Upper lobe of right lung (tissue), 1 donor: ENCODE measurements around the gene SEC16A. TPM values are rescaled to one million over a fixed set of nuclear protein-coding genes. Genes with fewer than 3 reads are reported as not detected.

Experiments used
- ATAC-seq: fragments of 200-7000 bp; cut with Tn5 transposase; one replicate; pipeline ENCODE4 v1.9.1; 2020; ENCODE audit warnings: mild to moderate bottlenecking, moderate library complexity
- DNase-seq: peaks from one replicate; pipeline ENCODE4 v3.0.0-alpha.2; 2020
- H3K27ac ChIP-seq: fragments of 200-600 bp; one replicate; pipeline ENCODE4 v1.8.0; 2022
- H3K27me3 ChIP-seq: fragments of 200-600 bp; one replicate; pipeline ENCODE4 v1.8.0; 2022; ENCODE audit warnings: mild to moderate bottlenecking
- H3K36me3 ChIP-seq: fragments of 200-600 bp; one replicate; pipeline ENCODE4 v1.8.0; 2022
- H3K4me1 ChIP-seq: fragments of 200-600 bp; one replicate; pipeline ENCODE4 v1.8.0; 2022
- H3K4me3 ChIP-seq: fragments of 200-600 bp; one replicate; pipeline ENCODE4 v1.8.0; 2022; ENCODE audit warnings: mild to moderate bottlenecking
- H3K9me3 ChIP-seq: fragments of 200-600 bp; one replicate; pipeline ENCODE4 v1.8.0; 2022
- intact Hi-C: fragments of 100-400 bp; cut with DNase I; formaldehyde crosslinking; loops from one replicate; pipeline ENCODE4 v1.11.0; 2022
- total RNA-seq: library from RNA; stranded (reverse); fragmentation: NEBNext Ultra II Directional; extraction: Animal tissue kit (Norgen Biotek cat#: 25700); gene quantifications from one replicate; pipeline ENCODE4 v1.2.1, GENCODE V29; 2021
- TF ChIP-seq, protein P1 (sequence below): fragments of 200-600 bp; IDR thresholded peaks from one replicate; pipeline ENCODE4 v1.8.0; 2022; ENCODE audit warnings: antibody characterized with exemption
- donor health status: DM: no; HTN: yes; CAD: no; lungs with severe emphysema.

The SEC16A gene
- total RNA-seq, 1 donor from 2014 or later: 63.7 TPM

DNA sequence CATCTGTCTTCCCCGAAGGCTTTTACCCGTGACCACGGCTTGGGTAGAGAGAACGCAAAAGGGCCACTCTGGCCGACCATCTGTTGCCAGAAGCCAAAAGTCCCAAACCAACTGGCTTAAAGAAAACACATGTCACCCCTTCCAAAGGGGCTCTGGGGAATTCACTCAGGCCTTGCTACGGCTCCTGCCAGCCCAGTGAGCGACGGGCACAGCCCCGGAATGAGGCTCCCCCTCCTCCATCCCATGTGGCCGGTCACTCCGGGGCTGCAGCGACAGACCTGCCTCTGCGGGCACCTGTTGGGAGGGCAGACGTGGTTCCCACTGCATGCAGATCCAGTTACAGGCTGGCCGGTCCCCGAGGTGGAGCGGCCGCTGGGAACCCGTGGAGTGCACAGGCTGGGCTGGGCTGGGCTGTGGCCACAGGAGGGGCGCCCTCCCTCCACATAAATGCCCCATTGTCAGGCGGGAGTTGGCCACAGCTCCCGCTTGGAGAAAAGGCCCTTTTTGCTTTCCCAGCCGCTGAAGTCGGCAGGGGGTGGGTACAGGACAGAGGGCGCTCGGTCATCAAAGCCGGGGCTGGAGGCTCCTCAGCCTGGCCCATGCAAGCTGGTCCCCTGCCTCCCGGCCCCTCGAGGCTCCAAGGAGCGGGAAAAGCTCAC, 43.1 kb upstream of the SEC16A start:
- Histone ChIP-seq H3K9me3 (no peaks in the 10 kb centered on the region), H3K4me3 (no peak overlapping the region), H3K4me1 (peaks cover 91% of the 10 kb centered on the region), H3K27ac (peak overlapping the region; percentile 77), H3K27me3 (no peaks in the 10 kb centered on the region), H3K36me3 (peaks cover 12% of the 10 kb centered on the region)
- TF ChIP-seq, protein P1, sequence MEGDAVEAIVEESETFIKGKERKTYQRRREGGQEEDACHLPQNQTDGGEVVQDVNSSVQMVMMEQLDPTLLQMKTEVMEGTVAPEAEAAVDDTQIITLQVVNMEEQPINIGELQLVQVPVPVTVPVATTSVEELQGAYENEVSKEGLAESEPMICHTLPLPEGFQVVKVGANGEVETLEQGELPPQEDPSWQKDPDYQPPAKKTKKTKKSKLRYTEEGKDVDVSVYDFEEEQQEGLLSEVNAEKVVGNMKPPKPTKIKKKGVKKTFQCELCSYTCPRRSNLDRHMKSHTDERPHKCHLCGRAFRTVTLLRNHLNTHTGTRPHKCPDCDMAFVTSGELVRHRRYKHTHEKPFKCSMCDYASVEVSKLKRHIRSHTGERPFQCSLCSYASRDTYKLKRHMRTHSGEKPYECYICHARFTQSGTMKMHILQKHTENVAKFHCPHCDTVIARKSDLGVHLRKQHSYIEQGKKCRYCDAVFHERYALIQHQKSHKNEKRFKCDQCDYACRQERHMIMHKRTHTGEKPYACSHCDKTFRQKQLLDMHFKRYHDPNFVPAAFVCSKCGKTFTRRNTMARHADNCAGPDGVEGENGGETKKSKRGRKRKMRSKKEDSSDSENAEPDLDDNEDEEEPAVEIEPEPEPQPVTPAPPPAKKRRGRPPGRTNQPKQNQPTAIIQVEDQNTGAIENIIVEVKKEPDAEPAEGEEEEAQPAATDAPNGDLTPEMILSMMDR: no peak
- DNase-seq: peak; percentile 79
- intact Hi-C loops: no loop called here
- ATAC-seq: peak; percentile 40

DNA sequence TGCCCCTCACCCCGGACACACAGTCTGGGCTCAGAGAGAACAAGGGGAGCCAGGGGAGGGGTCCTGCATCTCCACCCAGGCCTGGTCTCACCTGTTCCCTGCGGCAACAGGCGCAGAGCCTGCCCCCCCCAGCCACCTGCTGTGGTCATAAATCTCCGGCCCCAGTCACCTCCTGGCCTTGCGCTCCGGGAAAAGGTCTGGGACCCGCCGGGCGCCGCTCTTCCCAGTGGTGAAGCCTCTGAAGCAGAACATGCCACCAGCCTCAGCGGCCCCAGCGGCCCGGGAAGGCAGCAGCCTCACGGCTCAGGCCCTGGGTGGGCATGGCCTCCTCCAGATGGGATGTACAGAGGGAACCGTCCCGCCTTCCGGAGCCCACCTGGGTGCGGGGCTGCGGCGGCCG, 42.4 kb upstream of the SEC16A start:
- H3K4me3 ChIP-seq: no peak overlapping the region
- no peak for DNase-seq
- peak overlapping the region; percentile 77 for H3K27ac ChIP-seq
- H3K9me3 ChIP-seq: no peaks in the 10 kb centered on the region
- ATAC-seq: no peak
- TF ChIP-seq, protein P1: no peak
- H3K27me3 ChIP-seq: no peaks in the 10 kb centered on the region
- H3K36me3 ChIP-seq: peaks cover 12% of the 10 kb centered on the region
- peaks cover 91% of the 10 kb centered on the region for H3K4me1 ChIP-seq
- intact Hi-C loops: no loop called here

DNA sequence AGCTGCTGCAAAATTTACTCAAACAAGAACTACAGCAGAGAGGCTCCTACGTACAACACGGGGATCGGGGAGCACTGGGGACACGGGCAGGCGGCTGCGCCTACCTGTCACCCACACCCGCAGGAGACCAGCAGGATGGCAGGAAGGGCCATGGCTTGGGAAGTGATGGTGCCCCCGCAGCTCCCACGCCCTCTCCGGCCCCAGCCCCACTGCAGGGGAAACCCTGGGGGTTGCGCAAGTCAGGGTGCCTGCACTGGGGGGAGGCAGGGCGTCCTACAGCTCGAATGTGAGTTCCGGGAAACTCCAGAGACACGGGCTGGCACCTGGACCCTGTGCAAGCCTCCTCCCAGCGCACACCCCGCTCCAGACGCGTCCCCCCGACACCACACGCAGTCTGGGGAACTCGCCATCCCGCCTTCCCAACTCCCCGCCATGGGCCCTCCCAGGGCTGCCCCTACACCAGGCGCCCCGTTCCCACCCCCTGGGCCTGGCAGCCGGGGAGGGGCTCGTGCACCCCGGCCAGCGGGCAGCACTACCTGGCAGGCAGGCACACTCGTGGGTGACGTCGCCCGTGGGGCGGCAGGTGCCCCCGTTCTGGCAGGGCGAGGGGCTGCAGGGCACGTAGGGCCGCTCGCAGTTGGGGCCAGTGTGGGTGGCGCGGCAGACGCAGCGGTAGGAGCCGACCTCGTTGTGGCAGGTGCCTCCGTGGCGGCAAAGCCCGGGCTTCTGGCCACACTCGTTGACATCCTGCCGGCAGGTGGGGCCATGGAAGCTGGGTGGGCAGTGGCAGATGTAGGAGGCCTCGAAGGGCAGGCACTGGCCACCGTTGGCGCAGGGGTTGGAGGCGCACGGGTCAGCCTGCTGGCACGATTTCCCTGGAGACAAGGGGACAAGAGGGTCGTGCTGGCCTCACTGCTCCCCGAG, 39.7 kb upstream of the SEC16A start:
- Histone ChIP-seq H3K36me3 (peaks cover 32% of the 10 kb centered on the region), H3K27ac (peak overlapping the region; percentile 77), H3K27me3 (no peaks in the 10 kb centered on the region), H3K4me3 (peak overlapping the region; percentile 29), H3K9me3 (no peaks in the 10 kb centered on the region), H3K4me1 (peaks cover 72% of the 10 kb centered on the region)
- peak; percentile 87 for DNase-seq
- peak; percentile 29 for ATAC-seq
- TF ChIP-seq, protein P1: no peak
- intact Hi-C loops: no loop called here

DNA sequence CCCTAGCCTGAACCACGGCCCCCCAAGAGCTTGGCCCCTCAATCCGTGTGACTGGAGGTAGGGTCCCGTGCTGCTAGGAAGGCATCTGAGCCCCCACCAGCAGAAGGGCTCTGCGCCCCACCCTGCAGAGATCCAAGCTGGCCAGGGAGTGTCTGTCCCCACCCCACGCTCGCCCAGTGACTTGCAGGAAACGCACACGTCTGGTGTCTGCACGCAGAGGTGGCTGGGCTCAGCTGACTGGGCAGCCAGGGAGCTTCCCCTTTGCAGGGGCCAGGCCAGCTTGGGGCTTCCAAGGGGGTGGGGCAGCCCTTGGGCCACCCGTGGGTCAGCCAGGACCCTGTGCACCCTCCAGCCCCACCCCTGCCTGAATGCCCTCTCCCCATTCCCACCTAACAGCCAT, 38.7 kb upstream of the SEC16A start:
- no peak overlapping the region for H3K4me3 ChIP-seq
- H3K9me3 ChIP-seq: no peaks in the 10 kb centered on the region
- H3K27me3 ChIP-seq: no peaks in the 10 kb centered on the region
- TF ChIP-seq, protein P1: no peak
- ATAC-seq (peak; percentile 44), DNase-seq (peak; percentile 91)
- H3K4me1 ChIP-seq: peaks cover 61% of the 10 kb centered on the region
- H3K36me3 ChIP-seq: peaks cover 43% of the 10 kb centered on the region
- intact Hi-C loops: no loop called here
- peak overlapping the region; percentile 77 for H3K27ac ChIP-seq

DNA sequence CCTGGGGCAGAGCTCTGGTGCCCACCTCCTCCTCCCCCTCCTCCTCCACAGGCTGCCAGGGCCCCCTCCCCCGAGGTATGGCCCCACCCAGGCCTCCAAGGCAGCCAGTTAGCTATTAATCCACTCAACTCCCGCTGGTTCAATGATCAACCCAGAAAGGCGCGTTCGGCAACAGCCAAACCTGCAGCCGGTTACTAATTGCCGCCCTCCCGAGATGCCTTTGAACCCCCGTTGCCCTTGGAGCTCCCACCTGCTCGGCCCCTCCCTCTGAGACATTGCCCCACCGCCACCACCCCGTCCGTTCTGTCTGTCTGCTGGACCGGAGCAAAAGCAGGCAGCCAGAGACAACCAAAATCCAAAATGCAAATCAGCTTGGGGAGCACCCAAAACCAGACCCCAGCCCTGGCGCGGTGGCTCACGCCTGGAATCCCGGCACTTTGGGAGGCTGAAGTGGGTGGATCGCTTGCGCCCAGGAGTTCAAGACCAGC, 37.3 kb upstream of the SEC16A start:
- H3K36me3 ChIP-seq: peaks cover 57% of the 10 kb centered on the region
- H3K4me1 ChIP-seq: peaks cover 48% of the 10 kb centered on the region
- H3K4me3 ChIP-seq: peak overlapping the region; percentile 34
- intact Hi-C loops: no loop called here
- ATAC-seq (peak; percentile 65), DNase-seq (peak; percentile 88)
- H3K9me3 ChIP-seq: no peaks in the 10 kb centered on the region
- H3K27me3 ChIP-seq: no peaks in the 10 kb centered on the region
- TF ChIP-seq, protein P1: no peak
- peak overlapping the region; percentile 77 for H3K27ac ChIP-seq
